Measurements from ENCODE around the gene POU6F2. TPM values are rescaled to one million over a fixed set of nuclear protein-coding genes. Genes with fewer than 3 reads are reported as not detected.

Gene POU6F2
- total RNA-seq, 1 experiment from 2014 or later = not detected

DNA sequence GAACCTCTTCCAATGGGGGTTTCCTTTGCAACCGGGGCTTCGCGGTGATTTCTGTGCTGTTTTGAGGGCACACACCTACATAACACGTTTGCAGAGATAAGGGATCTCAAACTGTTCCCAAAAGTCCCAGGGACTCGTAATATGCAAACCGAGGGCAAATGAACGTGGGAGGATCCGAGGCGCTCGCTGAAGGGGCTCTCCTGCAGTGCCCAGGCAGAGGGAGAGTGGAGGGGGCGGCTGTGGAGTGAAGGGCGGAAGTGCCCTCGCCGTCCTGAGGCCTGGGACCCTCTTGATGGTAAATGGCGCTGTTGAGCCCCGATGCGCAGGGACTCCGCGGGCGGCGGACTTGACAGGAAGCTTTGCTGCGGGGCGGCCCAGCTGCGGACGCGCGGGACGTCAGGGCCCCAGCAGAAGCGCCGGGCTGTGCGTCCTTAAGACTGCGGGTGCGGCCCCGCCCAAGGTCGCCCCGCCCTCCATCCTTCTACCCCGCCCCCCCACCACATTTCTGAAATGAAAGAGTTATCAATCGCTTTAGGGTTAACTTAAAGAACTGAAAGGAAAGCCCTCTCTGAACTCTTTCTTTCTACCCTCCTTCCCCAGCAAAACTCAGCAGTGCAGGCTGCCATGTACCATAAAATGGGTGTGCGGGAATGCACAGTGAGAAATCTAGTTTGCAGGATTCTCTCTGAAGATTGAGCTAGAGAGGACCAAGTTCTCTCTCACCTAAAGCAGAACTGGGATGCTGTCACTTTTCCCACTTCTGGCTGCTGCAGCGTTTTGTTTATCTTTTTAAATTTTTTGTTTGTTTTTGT lies 436.7 kb downstream of the POU6F2 start:
- H3K79me2 ChIP-seq (ENCODE audit: low read length) = no peaks in the 10 kb centered on the region
- ATAC-seq = peak; percentile 79
- no peak overlapping the region for H3K9ac ChIP-seq (ENCODE audit: low read length)
- H3K27me3 ChIP-seq (ENCODE audit: low read length) = peaks cover 53% of the 10 kb centered on the region
- H3K36me3 ChIP-seq (ENCODE audit: low read depth, low read length) = no peaks in the 10 kb centered on the region
- no TSS peak for BruUV-seq (replicated peaks)
- peak overlapping the region; percentile 68 for H3K4me3 ChIP-seq (ENCODE audit: low read length)
- H3K4me1 ChIP-seq (ENCODE audit: insufficient read depth, low read length) = peaks cover 6% of the 10 kb centered on the region; the same call in 1 of the 2 replicates
- DNase-seq = peak; percentile 10
- H4K20me1 ChIP-seq (ENCODE audit: low read length) = no peaks in the 10 kb centered on the region
- H3K4me2 ChIP-seq (ENCODE audit: low read length) = peak overlapping the region; percentile 93
- ChIA-PET POLR2A (ENCODE audit: unreplicated experiment) (no interaction called here), CTCF (interaction anchor here (0.7 kb wide), 2 partner anchors 18 to 1079 kb away, joined by 3 read pairs; no protein-coding TSS in a partner anchor)
- intact Hi-C loops (cut with micrococcal nuclease) = no loop called here
- H2AFZ ChIP-seq (ENCODE audit: low read length) = peak overlapping the region; percentile 81
- no peaks in the 10 kb centered on the region for H3K9me3 ChIP-seq (ENCODE audit: low read length)
- H3K9me2 ChIP-seq (replicated peaks; ENCODE audit: low read length) = no peaks in the 10 kb centered on the region
- H3F3A ChIP-seq (ENCODE audit: low read length, unreplicated experiment) = no peaks in the 10 kb centered on the region
- TF ChIP-seq EZH2 (IDR thresholded peaks at IDR 0.05; ENCODE audit: low read length, unreplicated experiment) = no peak
- TF ChIP-seq EZH2phosphoT487 (IDR thresholded peaks at IDR 0.05; ENCODE audit: borderline replicate concordance, low read length) = no peak
- TF ChIP-seq, protein P1, sequence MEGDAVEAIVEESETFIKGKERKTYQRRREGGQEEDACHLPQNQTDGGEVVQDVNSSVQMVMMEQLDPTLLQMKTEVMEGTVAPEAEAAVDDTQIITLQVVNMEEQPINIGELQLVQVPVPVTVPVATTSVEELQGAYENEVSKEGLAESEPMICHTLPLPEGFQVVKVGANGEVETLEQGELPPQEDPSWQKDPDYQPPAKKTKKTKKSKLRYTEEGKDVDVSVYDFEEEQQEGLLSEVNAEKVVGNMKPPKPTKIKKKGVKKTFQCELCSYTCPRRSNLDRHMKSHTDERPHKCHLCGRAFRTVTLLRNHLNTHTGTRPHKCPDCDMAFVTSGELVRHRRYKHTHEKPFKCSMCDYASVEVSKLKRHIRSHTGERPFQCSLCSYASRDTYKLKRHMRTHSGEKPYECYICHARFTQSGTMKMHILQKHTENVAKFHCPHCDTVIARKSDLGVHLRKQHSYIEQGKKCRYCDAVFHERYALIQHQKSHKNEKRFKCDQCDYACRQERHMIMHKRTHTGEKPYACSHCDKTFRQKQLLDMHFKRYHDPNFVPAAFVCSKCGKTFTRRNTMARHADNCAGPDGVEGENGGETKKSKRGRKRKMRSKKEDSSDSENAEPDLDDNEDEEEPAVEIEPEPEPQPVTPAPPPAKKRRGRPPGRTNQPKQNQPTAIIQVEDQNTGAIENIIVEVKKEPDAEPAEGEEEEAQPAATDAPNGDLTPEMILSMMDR (conservative IDR thresholded peaks at IDR 0.05; ENCODE audit: low read depth, low read length) = no peak
- H3K27ac ChIP-seq (ENCODE audit: low read length) = no peak overlapping the region

DNA sequence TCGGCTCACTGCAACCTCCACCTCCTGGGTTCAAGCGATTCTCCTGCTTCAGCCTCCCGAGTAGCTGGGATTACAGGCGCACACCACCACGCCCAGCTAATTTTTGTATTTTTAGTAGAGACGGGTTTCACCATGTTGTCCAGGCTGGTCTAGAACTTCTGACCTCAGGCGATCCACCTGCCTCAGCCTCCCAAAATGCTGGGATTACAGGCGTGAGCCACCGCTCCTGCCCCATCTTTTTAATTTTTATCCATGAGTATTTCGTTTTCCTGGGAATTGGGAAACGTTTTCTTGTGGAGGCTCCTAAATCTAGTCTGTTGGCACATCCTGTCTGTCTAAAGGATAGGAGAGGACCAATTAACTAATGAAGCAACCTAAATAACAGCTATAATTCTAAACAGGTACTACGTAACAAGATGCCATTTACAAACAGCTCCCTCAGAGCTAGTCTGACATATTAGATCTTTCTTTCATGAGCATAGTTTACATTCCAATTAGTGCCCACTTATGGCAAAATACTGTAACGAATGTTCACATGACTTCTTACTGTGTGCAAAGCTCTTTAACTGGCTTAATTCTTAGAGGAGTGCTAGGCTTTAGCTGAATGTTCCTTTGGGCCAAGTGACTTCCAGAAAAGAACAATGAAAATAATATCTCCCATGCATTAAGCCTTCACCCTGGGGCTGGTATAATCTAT lies 437.5 kb downstream of the POU6F2 start:
- DNase-seq (no peak), ATAC-seq (no peak)
- TF ChIP-seq EZH2phosphoT487 (IDR thresholded peaks at IDR 0.05; ENCODE audit: borderline replicate concordance, low read length) (no peak), EZH2 (IDR thresholded peaks at IDR 0.05; ENCODE audit: low read length, unreplicated experiment) (no peak)
- TF ChIP-seq, protein P1 (conservative IDR thresholded peaks at IDR 0.05; ENCODE audit: low read depth, low read length) = no peak
- no peak overlapping the region for H3K27ac ChIP-seq (ENCODE audit: low read length)
- H3K4me3 ChIP-seq (ENCODE audit: low read length) = no peak overlapping the region
- H2AFZ ChIP-seq (ENCODE audit: low read length) = no peak overlapping the region
- intact Hi-C loops (cut with micrococcal nuclease) = no loop called here
- CTCF ChIA-PET = no interaction called here
- H3K4me1 ChIP-seq (ENCODE audit: insufficient read depth, low read length) = peaks cover 6% of the 10 kb centered on the region; the same call in 1 of the 2 replicates
- no TSS peak for BruUV-seq (replicated peaks)
- no peak overlapping the region for H3K4me2 ChIP-seq (ENCODE audit: low read length)
- no peaks in the 10 kb centered on the region for H3K79me2 ChIP-seq (ENCODE audit: low read length)
- no peaks in the 10 kb centered on the region for H3K9me2 ChIP-seq (replicated peaks; ENCODE audit: low read length)
- H3K36me3 ChIP-seq (ENCODE audit: low read depth, low read length) = no peaks in the 10 kb centered on the region
- no peaks in the 10 kb centered on the region for H3F3A ChIP-seq (ENCODE audit: low read length, unreplicated experiment)
- H3K27me3 ChIP-seq (ENCODE audit: low read length) = peaks cover 60% of the 10 kb centered on the region
- H4K20me1 ChIP-seq (ENCODE audit: low read length) = no peaks in the 10 kb centered on the region
- H3K9ac ChIP-seq (ENCODE audit: low read length) = no peak overlapping the region
- POLR2A ChIA-PET (ENCODE audit: unreplicated experiment) = no interaction called here
- no peaks in the 10 kb centered on the region for H3K9me3 ChIP-seq (ENCODE audit: low read length)

All from PC-3 (cell line).